Right atrium auricular region (tissue), 2 donors: ENCODE data around the gene FNDC3A. TPM values are rescaled to one million over a fixed set of nuclear protein-coding genes. Genes with fewer than 3 reads are reported as not detected.

Experiments
- DNase-seq: peaks from one replicate; pipeline ENCODE4 v3.0.0-alpha.2; 2019; ENCODE audit warnings: low spot score
- H3K27ac ChIP-seq, 2 donors: fragments of 200-600 bp; sonication (generic); 1 replicate in 1 of 2; 2 replicates in 1 of 2; pipeline ENCODE4 v1.5.1; 2016 to 2019
- H3K27me3 ChIP-seq, 2 donors: fragments of 200-600 bp; sonication (generic); one replicate each; pipeline versions ENCODE4 v1.5.1 to v1.6.0; 2017 to 2019
- H3K36me3 ChIP-seq: fragments of 200-600 bp; sonication (generic); one replicate; pipeline ENCODE4 v1.5.1; 2016
- H3K4me1 ChIP-seq, 2 donors: fragments of 200-600 bp; sonication (generic); one replicate each; pipeline versions ENCODE4 v1.5.1 to v1.6.0; 2017 to 2019
- H3K4me3 ChIP-seq, 2 donors: fragments of 200-600 bp; sonication (generic); 1 replicate in 1 of 2; 2 replicates in 1 of 2; pipeline ENCODE4 v1.5.1; 2017 to 2019; ENCODE audit warnings: mild to moderate bottlenecking in 1 of 2, moderate library complexity in 1 of 2
- H3K9me3 ChIP-seq, 2 donors: fragments of 200-600 bp; sonication (generic); one replicate each; pipeline ENCODE4 v1.5.1; 2019
- CTCF ChIP-seq, 2 donors: fragments of 200-600 bp; sonication (generic); IDR thresholded peaks; one replicate each; pipeline ENCODE4 v1.5.1; 2019; ENCODE audit warnings: antibody characterized with exemption in 2 of 2
- total RNA-seq, 2 donors: library from RNA; depleted of rRNA; stranded (reverse); fragments of >200 nt; gene quantifications; one replicate each; pipeline ENCODE4 v1.1.0, GENCODE V29; 2016

Gene FNDC3A
- total RNA-seq, 2 donors from 2014 or later: 22.7 to 29.4 TPM

- TF ChIP-seq CTCF (IDR thresholded peaks at IDR 0.05): no peak
Measured at GRCh38 chr13:49246850-49247642, 271.3 kb downstream of the FNDC3A start.

GRCh38 chr13:49247643-49248621, 272.2 kb downstream of the FNDC3A start, which contains the start of gene CDADC1:
Gene CDADC1 (plus strand): TSS chr13:49247925. CDS start chr13:49248038, 113 bp downstream.
- Histone ChIP-seq H3K4me3 (peak within 1 kb of the TSS; percentile 87 to 96), H3K36me3 (no peaks in the 10 kb centered on the region), H3K27ac (peak within 1 kb of the TSS; percentile 93), H3K4me1 (peaks cover 0 to 18% of the 10 kb centered on the region in 2 donors), H3K27me3 (no peaks in the 10 kb centered on the region), H3K9me3 (no peaks in the 10 kb centered on the region)
- TF ChIP-seq CTCF (IDR thresholded peaks at IDR 0.05): peak in 1 of 2 donors; percentile 19
- DNase-seq: peak; percentile 98

More at GRCh38 chr13:49246850-49247642, 271.3 kb downstream of the FNDC3A start:
- peak overlapping the region; percentile 87 to 96 for H3K4me3 ChIP-seq
- H3K36me3 ChIP-seq: no peaks in the 10 kb centered on the region
- DNase-seq: no peak
- H3K27me3 ChIP-seq: no peaks in the 10 kb centered on the region
- H3K9me3 ChIP-seq: no peaks in the 10 kb centered on the region
- H3K27ac ChIP-seq: peak overlapping the region; percentile 93
- peaks cover 0 to 18% of the 10 kb centered on the region in 2 donors for H3K4me1 ChIP-seq

GRCh38 chr13:49248622-49249002, 272.9 kb downstream of the FNDC3A start:
- H3K27me3 ChIP-seq: no peaks in the 10 kb centered on the region
- no peak for TF ChIP-seq CTCF (IDR thresholded peaks at IDR 0.05)
- no peak for DNase-seq
- peaks cover 0 to 18% of the 10 kb centered on the region in 2 donors for H3K4me1 ChIP-seq
- no peaks in the 10 kb centered on the region for H3K9me3 ChIP-seq
- H3K27ac ChIP-seq: peak overlapping the region; percentile 93
- H3K36me3 ChIP-seq: no peaks in the 10 kb centered on the region
- H3K4me3 ChIP-seq: peak overlapping the region; percentile 87 to 96

GRCh38 chr13:49251326-49251725, 275.6 kb downstream of the FNDC3A start:
- peaks cover 0 to 18% of the 10 kb centered on the region in 2 donors for H3K4me1 ChIP-seq
- DNase-seq: no peak
- H3K36me3 ChIP-seq: peaks cover 4% of the 10 kb centered on the region
- no peaks in the 10 kb centered on the region for H3K27me3 ChIP-seq
- H3K27ac ChIP-seq: no peak overlapping the region
- H3K9me3 ChIP-seq: no peaks in the 10 kb centered on the region
- no peak overlapping the region for H3K4me3 ChIP-seq
- TF ChIP-seq CTCF (IDR thresholded peaks at IDR 0.05): no peak

GRCh38 chr13:49253310-49253709, 277.6 kb downstream of the FNDC3A start:
- no peaks in the 10 kb centered on the region for H3K27me3 ChIP-seq
- no peak overlapping the region for H3K27ac ChIP-seq
- peaks cover 9% of the 10 kb centered on the region for H3K36me3 ChIP-seq
- TF ChIP-seq CTCF (IDR thresholded peaks at IDR 0.05): no peak
- no peaks in the 10 kb centered on the region for H3K9me3 ChIP-seq
- peaks cover 0 to 13% of the 10 kb centered on the region in 2 donors for H3K4me1 ChIP-seq
- no peak for DNase-seq
- H3K4me3 ChIP-seq: no peak overlapping the region
